Progenitor cell of endocrine pancreas (in vitro differentiated cells): Measurements from ENCODE around the gene TYROBP. TPM values are rescaled to one million over a fixed set of nuclear protein-coding genes. Genes with fewer than 3 reads are reported as not detected.
"Not testable (repeated sequence)": the region's sequence is repeated elsewhere in the genome, so short reads cannot be mapped to it uniquely, and the experiment has no call there.

Source experiments
- DNase-seq: peaks from one replicate; pipeline ENCODE4 v3.0.0; 2021; ENCODE audit warnings: low spot score; ENCODE audit not compliant: unreplicated experiment
- H3K27ac Mint-ChIP-seq: 2 replicates; pipeline ENCODE4 v1.8.0; 2021; ENCODE audit warnings: mild to moderate bottlenecking, moderate library complexity, mixed read lengths
- H3K27me3 Mint-ChIP-seq: 2 replicates; pipeline ENCODE4 v1.8.0; 2021; ENCODE audit warnings: mixed read lengths
- H3K36me3 Mint-ChIP-seq: 2 replicates; pipeline ENCODE4 v1.8.0; 2022; ENCODE audit warnings: mixed read lengths; ENCODE audit not compliant: insufficient read depth
- H3K4me1 Mint-ChIP-seq: 2 replicates; pipeline ENCODE4 v1.8.0; 2021; ENCODE audit warnings: low read depth, mixed read lengths
- H3K4me3 Mint-ChIP-seq: 2 replicates; pipeline ENCODE4 v1.8.0; 2021; ENCODE audit warnings: low read depth, mild to moderate bottlenecking, moderate library complexity, mixed read lengths
- H3K9me3 Mint-ChIP-seq: 2 replicates; pipeline ENCODE4 v1.8.0; 2021; ENCODE audit warnings: low read depth, mixed read lengths
- total RNA-seq: library from RNA; stranded (reverse); gene quantifications from 2 replicates; pipeline ENCODE4 v1.2.1, GENCODE V29; 2021
- TF ChIP-seq, protein P1 (sequence below): fragments of 200-600 bp; sonication (generic); IDR thresholded peaks from one replicate; pipeline ENCODE4 v1.5.0; 2021; ENCODE audit warnings: antibody characterized with exemption, mild to moderate bottlenecking; ENCODE audit not compliant: unreplicated experiment

The TYROBP gene
- total RNA-seq, 1 donor from 2014 or later, result not detected

DNA sequence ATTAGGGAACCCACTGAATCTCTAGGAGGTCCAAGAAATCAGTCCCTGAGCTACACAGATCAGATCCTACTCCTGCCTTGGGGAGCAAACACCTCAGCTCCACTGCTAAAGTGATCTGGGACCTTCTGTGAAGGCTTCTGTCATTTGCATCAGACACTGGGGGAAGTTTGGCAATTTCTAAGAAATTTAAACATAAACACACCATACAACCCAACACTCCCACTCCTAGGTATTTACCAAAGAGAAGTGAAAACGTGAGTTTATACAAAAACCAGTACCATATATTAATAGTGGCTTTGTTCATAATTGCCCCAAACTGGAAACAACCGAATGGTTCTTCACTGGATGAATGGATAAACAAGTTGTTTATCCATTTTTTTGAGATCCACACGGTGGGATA, 7.3 kb upstream of the TYROBP start:
- TF ChIP-seq, protein P1, sequence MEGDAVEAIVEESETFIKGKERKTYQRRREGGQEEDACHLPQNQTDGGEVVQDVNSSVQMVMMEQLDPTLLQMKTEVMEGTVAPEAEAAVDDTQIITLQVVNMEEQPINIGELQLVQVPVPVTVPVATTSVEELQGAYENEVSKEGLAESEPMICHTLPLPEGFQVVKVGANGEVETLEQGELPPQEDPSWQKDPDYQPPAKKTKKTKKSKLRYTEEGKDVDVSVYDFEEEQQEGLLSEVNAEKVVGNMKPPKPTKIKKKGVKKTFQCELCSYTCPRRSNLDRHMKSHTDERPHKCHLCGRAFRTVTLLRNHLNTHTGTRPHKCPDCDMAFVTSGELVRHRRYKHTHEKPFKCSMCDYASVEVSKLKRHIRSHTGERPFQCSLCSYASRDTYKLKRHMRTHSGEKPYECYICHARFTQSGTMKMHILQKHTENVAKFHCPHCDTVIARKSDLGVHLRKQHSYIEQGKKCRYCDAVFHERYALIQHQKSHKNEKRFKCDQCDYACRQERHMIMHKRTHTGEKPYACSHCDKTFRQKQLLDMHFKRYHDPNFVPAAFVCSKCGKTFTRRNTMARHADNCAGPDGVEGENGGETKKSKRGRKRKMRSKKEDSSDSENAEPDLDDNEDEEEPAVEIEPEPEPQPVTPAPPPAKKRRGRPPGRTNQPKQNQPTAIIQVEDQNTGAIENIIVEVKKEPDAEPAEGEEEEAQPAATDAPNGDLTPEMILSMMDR, result no peak
- no peaks in the 10 kb centered on the region for H3K9me3 Mint-ChIP-seq
- no peak overlapping the region for H3K4me3 Mint-ChIP-seq
- H3K27me3 Mint-ChIP-seq, result peaks cover 3% of the 10 kb centered on the region
- no peaks in the 10 kb centered on the region for H3K36me3 Mint-ChIP-seq
- H3K27ac Mint-ChIP-seq, result no peak overlapping the region
- H3K4me1 Mint-ChIP-seq, result no peaks in the 10 kb centered on the region
- no peak for DNase-seq

DNA sequence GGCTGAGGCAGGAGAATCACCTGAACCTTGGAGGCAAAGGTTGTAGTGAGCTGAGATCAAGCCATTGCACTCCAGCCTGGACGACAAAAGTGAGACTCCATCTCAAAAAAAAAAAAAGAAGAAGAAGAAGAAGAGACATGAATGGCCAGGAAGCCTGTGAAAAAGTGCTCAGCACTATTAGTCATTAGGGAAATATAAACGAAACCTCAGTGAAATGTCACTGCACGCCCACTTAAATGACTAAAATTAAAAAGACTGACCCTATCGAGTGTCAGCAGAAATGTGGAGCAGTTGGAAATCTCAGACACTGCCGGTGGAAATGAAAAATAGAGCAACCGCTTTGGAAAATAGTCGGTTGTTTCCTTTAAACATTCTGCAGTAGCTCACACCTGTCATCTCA, 5.5 kb upstream of the TYROBP start:
- no peaks in the 10 kb centered on the region for H3K36me3 Mint-ChIP-seq
- H3K27ac Mint-ChIP-seq, result no peak overlapping the region
- no peaks in the 10 kb centered on the region for H3K9me3 Mint-ChIP-seq
- DNase-seq, result no peak
- H3K27me3 Mint-ChIP-seq, result peaks cover 6% of the 10 kb centered on the region
- TF ChIP-seq, protein P1, result no peak
- no peak overlapping the region for H3K4me3 Mint-ChIP-seq
- H3K4me1 Mint-ChIP-seq, result no peaks in the 10 kb centered on the region

DNA sequence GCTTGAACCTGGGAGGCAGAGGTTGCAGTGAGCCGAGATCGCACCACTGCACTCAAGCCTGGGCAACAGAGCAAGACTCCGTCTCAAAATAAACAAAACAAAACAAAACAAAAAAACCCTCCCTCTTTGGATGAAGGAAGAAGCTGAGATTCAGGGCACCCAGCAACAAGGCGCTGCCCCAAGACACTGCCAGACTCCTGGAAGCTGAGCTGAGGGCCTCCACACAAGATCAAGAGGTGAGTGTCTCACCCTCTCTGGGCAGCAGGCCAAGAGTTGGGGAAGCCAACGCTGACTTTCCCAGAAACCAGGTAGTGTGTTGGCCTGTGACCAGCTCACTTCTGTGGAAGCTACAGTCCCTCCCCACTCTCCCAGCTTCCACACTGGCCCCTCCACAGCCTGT, 3.7 kb upstream of the TYROBP start:
- no peaks in the 10 kb centered on the region for H3K4me1 Mint-ChIP-seq
- H3K27ac Mint-ChIP-seq, result no peak overlapping the region
- H3K27me3 Mint-ChIP-seq, result peaks cover 8% of the 10 kb centered on the region
- no peaks in the 10 kb centered on the region for H3K36me3 Mint-ChIP-seq
- TF ChIP-seq, protein P1, result no peak
- no peaks in the 10 kb centered on the region for H3K9me3 Mint-ChIP-seq
- no peak for DNase-seq
- H3K4me3 Mint-ChIP-seq, result no peak overlapping the region

DNA sequence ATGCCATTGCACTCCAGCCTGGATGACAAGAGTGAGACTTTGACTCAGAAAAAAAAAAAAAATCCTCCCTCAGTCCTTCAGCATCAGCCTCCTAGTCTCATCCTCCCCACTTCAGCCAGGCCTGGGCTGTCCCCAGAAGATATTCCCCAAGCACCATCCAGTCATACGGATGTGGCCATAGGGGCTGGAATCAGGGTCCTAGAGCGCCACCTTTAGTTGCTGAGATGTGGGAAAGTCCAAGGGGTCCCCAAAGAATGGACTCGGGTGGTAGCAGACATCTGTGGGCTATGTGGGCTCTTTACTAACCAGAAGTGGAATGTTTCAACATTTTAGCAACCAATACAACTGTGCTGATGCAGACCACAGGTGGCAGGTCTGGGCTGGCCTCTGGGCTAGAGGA, 3.1 kb upstream of the TYROBP start:
- Mint-ChIP-seq H3K27ac (no peak overlapping the region), H3K4me1 (no peaks in the 10 kb centered on the region), H3K9me3 (no peaks in the 10 kb centered on the region), H3K36me3 (no peaks in the 10 kb centered on the region), H3K4me3 (no peak overlapping the region), H3K27me3 (peaks cover 8% of the 10 kb centered on the region)
- DNase-seq, result no peak
- TF ChIP-seq, protein P1, result no peak

DNA sequence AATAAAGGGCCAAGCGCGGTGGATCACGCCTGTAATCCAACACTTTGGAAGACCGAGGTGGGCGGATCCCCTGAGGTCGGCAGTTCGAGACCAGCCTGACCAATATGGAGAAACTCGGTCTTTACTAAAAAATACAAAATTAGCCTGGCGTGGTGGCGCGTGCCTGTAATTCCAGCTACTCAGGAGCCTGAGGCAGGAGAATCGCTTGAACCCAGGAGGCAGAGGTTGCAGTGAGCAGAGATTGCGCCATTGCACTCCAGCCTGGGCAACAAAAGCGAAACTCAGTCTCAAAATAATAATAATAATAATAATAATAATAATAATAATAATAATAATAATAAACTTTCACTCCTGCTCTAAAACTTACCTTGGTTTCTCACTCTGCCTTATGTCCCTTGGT, 2.3 kb upstream of the TYROBP start:
- not testable (repeated sequence) for H3K27me3 Mint-ChIP-seq, DNase-seq, H3K4me1 Mint-ChIP-seq, H3K9me3 Mint-ChIP-seq, H3K36me3 Mint-ChIP-seq, H3K4me3 Mint-ChIP-seq, H3K27ac Mint-ChIP-seq

DNA sequence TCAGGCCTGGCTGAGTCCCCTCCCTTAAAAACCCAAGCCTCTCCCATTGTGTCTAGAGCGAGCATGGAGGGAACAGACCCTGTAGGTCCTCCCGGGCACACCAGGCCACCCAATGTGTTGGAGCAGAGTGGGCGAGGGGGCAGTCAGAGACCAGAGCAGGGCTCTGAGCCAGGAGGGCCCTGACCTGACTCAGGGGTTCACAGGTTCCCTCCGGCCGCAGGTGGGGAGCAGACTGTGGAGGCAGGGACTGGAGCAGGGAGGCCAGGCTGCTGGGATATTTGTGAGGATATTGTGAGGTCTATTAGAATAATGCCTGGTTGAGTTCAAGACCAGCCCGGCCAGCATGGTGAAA, 1.6 kb upstream of the TYROBP start:
- peaks cover 8% of the 10 kb centered on the region for H3K27me3 Mint-ChIP-seq
- no peak overlapping the region for H3K4me3 Mint-ChIP-seq
- H3K27ac Mint-ChIP-seq, result no peak overlapping the region
- TF ChIP-seq, protein P1, result no peak
- no peak for DNase-seq
- H3K36me3 Mint-ChIP-seq, result no peaks in the 10 kb centered on the region
- no peaks in the 10 kb centered on the region for H3K9me3 Mint-ChIP-seq
- H3K4me1 Mint-ChIP-seq, result no peaks in the 10 kb centered on the region
